Stimulated activated CD8-positive, alpha-beta memory T cell treated with anti-CD3 and anti-CD28 coated beads, Interleukin-4, amount 100 ng/mL, for 24 hours (primary cell): ENCODE results near the gene CFAP119.

Experiments used
- DNase-seq: peaks from one replicate; pipeline ENCODE4 v3.0.0-alpha.2; 2020; ENCODE audit warnings: low read depth

The CFAP119 gene

DNA sequence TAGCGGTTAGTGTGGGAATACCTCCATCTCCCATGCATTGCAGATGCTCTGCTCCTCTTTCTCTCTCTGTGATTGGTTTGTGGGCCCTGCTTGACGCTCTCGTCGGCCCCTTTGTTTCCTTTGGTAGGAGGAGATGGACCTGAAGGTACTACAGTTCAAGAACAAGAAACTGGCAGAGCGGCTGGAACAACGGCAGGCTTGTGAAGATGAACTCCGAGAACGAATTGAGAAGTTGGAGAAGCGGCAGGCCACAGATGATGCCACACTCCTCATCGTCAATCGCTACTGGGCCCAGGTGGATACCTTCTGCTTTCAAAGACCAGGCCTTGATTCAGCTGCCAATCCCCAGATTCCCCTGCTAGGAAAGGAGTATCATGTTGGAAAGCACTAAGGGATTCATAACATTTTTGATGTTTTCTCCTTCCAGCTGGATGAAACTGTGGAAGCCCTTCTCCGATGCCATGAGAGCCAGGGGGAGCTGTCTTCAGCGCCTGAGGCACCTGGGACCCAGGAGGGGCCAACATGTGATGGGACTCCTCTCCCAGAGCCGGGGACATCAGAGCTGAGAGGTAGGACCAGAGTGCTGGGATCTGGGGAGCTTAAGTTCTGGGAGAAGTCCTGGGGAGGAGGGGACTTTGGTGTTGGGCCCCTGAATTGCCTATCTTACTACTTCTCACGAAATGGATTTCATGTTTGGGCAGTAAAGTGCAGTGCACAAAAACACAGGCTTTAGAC lies 1.3 kb upstream of the CFAP119 start:
- no peak for DNase-seq

DNA sequence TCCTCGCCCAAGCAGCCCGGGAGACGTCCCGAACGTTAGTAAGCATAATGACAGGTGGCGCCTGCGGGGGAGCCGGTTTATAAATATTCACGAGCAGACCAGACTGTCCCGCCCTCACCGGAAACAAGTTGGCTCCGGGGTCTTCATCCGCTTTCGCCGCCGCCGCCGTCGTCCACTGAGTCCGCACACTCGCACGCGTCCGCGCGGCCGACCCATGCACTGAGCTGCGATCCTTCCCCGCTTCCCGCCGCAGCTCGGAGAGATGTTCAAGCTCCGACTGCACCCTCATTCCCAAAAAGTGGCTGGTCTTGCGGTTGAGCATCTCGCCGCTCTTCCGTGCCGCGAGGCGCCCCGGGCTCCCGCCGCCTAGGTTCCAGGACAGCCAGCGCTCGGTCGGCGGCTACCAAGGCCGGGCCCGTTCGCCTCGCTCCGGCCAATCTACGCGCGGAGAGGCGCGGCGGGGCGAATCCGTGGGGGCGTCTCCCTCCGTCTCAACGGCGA lies 385 bp downstream of the CFAP119 start:
- DNase-seq = peak; percentile 39

DNA sequence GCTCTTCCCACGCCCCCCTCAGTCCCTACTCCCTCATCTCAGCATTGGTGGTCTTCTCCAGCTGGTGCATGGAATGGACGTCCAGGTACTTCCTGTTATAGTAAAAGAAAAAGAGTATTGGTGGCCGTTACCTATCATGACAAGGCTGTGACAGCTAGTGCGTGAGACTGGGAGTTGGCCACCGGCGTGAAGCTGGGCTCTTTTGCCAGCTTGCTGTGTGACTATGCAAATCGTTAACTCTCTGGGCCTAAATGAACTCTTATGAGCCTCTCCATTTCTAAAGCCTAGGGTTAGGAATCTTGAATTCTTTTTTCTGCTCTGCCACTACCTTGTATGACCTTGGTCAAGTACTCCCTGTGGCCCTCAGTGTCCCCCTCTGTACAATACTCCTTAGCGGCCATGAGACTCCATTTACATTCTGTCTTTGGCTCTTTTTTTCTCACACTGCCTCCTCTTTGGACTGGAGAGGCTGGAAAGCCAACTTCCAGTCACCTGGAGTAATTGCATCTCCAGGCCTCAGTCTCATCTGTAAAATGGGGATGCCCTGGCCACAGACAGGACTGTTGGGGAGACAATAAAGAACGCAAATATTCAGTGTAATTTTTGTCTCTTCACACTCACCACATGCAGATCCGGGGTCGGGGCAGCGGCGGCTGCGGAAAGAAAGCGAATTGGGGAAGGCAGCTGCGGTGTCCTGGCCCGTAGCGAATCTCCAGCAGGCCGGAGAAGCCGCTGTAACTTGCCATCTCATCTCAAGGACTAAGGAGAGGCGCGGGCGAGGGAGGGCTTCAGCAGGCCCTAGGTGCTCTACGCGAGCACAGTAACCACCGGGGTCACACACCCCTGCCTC lies 1.1 kb downstream of the CFAP119 start:
- no peak for DNase-seq

DNA sequence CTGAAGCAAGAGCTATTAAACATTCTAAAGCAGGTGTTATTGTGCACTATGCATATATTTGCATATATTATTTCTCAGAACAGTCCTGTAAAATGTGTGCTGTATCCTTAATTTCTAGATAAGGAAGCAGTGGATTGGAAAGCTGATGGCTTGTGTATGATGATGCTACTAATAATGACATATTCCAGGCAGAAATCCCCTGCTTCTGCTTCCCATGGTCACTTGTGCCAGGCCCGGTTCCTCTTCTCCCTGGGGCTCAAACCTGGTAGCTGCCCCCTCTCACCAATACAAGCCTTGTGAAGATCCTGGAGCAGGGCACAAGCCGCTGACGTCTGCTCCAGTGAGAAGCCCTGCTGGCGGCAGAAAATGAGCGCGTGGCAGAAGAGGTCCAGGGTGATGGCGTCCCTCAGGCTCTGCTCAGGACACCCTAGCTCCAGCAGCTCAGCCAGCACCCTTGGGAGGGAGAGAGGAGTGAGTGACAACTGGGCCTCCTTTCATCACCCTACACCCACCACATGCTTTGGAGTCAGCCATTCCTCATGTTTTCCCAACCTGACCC lies 1.8 kb downstream of the CFAP119 start:
- no peak for DNase-seq

GRCh38 chr16:30758988-30759491 lies 2.8 kb downstream of the CFAP119 start:
- no peak for DNase-seq

DNA sequence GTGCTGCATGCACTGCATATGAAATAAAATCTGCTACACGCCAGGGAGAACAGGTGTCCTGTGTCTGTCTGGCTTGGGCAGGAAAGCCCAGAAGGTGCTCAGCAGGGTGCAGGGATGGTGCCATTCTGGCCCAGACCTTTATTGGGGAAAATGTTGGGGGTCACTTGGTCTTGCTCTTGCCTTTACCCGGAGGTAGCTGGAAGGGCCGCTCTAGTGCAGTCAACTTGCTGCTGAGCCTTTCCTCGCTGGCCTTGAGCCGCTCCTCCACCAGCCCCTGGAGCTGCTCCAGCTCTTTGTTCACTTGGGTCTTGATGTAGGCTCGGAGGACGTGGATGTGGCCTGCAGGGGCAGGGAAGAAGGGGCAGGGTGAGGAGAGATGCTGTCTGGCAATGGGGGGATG lies 4.5 kb downstream of the CFAP119 start:
- DNase-seq = no peak

DNA sequence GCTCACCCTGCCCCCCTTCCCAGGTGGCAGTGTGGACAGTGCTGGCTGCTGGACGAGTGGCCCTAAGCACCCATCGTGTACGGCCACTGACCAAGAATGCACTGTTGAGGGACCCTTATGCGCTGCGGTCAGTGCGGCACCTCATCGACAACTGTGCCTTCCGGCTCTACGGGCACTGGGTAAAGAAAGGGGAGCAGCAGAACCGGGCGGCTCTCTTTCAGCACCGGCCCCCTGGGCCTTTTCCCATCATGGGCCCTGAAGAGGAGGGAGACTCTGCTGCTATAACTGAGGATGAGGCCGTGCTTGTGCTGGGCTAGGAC lies 5.1 kb downstream of the CFAP119 start:
- DNase-seq = no peak

DNA sequence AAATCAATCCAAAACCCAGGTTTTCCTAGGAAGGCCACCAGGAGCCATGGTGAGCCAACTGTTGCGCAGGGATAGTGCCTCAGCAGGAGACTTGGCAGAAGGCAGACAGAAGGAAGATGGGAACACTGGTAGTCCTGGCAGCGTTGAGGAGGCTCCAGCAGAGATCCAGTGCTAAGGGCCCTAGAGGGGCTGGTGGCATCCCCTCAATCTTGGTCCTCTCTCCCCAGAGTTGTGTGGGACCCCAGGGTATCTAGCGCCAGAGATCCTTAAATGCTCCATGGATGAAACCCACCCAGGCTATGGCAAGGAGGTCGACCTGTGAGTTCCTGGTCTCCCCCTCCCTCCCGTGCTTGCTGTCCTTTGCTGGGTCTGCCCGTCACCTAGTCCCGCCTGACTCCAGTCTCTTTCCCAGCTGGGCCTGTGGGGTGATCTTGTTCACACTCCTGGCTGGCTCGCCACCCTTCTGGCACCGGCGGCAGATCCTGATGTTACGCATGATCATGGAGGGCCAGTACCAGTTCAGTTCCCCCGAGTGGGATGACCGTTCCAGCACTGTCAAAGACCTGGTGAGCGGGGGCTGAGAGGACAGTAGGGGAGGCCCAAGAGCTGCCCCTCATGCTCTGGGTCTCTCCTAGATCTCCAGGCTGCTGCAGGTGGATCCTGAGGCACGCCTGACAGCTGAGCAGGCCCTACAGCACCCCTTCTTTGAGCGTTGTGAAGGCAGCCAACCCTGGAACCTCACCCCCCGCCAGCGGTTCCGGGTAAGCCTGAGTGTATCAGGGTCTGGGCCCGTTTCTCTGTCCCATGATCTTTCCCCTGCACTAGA lies 5.7 kb downstream of the CFAP119 start:
- no peak for DNase-seq

DNA sequence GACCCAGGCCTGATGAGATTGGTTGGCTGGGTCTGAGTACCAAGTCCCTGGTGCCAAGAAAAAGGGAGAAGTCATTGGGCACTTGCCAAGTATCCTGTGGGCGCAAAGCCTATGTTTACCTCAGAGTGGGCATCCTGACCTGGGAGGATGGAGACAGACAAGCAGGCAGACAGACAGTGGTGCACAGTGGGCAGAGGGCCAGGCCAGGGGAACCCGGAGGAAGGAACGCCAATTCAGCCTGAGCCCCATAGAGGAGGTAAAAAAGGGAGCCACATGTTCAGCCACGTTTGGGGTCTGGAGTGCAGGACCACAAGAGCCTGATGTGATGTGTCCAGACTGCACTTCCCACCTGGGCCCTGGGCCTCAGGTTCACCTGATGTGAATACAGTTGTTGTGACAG lies 8.3 kb downstream of the CFAP119 start:
- no peak for DNase-seq

DNA sequence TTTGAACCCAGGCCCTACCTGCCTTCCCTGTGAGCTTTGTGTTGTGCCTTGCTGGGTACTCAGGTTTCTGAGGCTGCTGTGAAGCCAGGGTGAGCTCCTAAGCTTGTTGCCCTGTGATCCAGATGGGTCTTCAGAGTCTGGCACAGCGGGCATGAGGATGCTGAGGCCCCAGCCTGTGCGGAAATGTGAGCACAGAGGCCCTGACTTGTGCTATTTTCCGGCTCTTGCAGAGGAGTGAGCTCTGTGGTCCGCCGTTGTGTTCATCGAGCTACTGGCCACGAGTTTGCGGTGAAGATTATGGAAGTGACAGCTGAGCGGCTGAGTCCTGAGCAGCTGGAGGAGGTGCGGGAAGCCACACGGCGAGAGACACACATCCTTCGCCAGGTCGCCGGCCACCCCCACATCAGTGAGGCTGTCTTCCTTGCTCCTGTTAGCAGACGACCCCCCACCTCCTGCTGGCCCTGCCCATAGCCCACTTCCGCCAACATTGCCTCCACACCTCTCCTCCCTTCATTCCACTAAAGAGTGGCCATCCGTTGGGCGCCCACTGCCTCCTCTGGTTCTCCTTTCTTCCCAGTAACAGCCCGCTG lies 10.9 kb downstream of the CFAP119 start:
- no peak for DNase-seq

DNA sequence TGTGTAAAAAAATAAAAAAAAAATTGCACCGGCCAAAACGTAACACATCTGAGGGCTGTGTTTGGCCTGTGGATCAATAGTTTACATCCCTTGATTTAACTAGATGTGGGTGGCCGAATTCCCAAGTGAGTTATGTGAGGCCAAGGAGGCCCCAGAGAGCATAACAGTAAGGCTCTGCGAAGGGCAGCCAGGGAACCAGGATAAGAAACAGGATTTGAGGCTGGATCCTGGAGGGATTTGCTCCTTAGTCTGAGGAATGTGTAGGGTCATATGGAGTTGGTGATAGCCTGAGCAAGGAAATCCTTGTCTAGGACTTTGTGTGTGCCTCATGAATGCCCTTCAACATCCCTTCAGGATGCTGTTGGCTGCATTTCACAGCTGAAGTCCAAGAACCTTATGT lies 11.7 kb downstream of the CFAP119 start:
- DNase-seq = no peak

DNA sequence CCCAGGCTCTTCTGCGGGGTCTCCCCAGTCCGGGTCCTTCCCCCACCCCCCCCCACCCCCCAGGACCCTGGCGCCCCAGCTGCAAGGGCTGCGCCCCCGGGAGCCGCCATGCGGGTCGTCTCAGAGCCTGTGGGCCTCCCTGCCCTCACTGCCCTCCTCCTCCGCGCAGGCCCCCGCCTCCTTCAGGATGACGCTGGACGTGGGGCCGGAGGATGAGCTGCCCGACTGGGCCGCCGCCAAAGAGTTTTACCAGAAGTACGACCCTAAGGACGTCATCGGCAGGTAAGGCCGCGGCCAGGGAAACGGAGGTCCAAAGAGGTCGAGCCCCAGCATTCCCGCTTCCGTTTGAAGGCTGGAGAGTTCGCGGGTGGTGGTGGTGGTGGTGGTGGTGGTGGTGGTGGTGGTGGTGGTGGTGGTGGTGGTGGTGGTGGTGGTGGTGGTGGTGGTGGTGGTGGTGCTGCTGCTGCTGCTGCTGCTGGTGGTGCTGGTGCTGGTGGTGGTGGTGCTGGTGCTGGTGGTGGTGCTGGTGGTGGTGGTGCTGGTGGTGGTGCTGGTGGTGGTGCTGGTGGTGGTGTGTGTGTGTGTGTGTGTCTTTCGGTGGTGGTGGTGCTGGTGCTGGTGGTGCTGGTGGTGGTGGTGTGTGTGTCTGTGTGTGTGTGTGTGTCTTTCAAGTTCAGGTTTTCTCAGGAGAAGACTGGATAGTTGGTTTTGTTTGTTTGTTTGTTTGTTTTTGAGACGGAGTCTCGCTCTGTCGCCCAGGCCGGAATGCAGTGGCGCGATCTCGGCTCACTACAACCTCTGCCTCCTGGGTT lies 13.0 kb downstream of the CFAP119 start:
- no peak for DNase-seq

- DNase-seq = peak; percentile 98
Measured at GRCh38 chr16:30747799-30748633, 13.8 kb downstream of the CFAP119 start, which contains the start of gene PHKG2. TSS of gene PHKG2 (plus strand) at chr16:30748425. CDS start at chr16:30748821, 396 bp downstream.

- no peak for DNase-seq
Measured at GRCh38 chr16:30747331-30747730, 14.5 kb downstream of the CFAP119 start.

DNA sequence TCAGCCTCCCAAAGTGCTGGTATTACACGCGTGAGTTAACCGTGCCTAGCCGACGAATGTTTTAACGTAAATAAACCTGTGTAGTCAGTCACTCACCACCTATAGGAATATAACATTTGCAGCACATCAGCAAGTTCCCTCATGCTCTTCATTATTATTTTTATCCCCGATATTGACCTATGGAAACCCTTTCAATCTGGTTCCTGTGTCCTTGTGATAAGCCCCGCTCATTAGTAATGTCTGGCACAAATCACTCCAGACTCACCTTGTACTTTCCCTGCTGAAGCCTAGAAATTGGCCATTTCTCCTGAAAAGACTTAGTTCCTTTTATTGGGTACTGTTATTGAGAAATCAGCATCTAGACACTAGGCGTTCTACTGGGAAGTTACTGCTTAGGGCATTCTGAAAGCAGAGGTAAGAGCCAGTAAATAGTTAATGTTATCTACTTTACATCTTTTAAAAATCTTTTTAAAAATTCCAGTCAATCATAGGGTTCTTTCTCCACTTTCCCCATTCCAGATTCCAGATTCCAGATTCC lies 15.2 kb downstream of the CFAP119 start:
- DNase-seq = no peak

- DNase-seq = no peak
Measured at GRCh38 chr16:30745082-30745481, 16.8 kb downstream of the CFAP119 start.

GRCh38 chr16:30744183-30744582 lies 17.7 kb downstream of the CFAP119 start:
- DNase-seq = no peak

DNA sequence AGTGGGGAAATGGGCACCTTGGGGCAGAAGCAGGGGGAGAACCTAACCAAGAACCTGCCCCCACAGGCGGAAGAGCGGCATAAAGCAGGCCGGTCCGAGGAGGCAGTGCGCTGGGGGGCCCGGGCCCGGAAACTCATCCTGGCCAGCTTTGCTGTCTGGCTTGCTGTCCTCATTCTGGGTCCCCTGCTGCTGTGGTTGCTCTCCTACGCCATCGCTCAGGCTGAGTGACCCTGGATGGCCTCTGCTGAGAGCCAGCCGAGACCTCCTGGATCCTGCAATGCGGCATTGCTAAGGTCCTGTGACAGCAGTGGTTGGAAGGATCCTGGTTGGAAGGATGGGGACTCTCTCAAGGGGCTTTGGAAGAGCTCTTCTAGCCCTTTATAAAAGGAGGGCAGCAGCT lies 18.1 kb downstream of the CFAP119 start:
- DNase-seq = no peak

- DNase-seq = no peak
Measured at GRCh38 chr16:30741461-30741914, 20.4 kb downstream of the CFAP119 start.
